ENCODE data around the gene PEX5L. TPM values are rescaled to one million over a fixed set of nuclear protein-coding genes. Genes with fewer than 3 reads are reported as not detected.
"Not testable (repeated sequence)": the region's sequence is repeated elsewhere in the genome, so short reads cannot be mapped to it uniquely, and the experiment has no call there.

PEX5L gene
- total and polyA plus RNA-seq, 9 donors: 0.30 to 8.6 (median 1.1) TPM

DNA sequence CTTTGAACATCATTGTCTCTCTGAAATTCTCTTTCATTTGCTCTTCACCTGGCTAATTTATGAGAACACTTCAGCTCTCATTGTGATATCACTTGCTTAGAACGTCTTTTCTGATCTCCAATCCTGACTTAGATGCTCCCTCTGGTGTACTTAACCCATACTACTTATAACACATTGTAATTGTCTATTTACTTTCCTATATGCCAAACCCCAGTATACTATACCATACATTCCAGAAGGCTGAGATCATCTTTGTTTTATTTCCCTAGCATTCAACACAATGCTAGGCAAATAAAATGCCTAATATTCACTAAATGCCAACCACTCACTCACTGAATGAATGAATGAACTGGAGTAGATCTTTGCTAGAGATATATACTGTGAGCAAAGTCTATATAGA, 27.0 kb upstream of the PEX5L start:
- Histone ChIP-seq H3K9me3 (no peaks in the 10 kb centered on the region), H3K4me1 (ENCODE audit: insufficient read depth) (no peaks in the 10 kb centered on the region), H3K4me3 (no peak overlapping the region), H3K27me3 (no peaks in the 10 kb centered on the region), H3K27ac (no peak overlapping the region), H3K36me3 (no peaks in the 10 kb centered on the region)
- WGBS, 3 donors: 34 to 54% (median 36%) methylated on average over 1 of the region's 1 CpG
- intact Hi-C loops (cut with DNase I): no loop called here
- TF ChIP-seq, protein P1, sequence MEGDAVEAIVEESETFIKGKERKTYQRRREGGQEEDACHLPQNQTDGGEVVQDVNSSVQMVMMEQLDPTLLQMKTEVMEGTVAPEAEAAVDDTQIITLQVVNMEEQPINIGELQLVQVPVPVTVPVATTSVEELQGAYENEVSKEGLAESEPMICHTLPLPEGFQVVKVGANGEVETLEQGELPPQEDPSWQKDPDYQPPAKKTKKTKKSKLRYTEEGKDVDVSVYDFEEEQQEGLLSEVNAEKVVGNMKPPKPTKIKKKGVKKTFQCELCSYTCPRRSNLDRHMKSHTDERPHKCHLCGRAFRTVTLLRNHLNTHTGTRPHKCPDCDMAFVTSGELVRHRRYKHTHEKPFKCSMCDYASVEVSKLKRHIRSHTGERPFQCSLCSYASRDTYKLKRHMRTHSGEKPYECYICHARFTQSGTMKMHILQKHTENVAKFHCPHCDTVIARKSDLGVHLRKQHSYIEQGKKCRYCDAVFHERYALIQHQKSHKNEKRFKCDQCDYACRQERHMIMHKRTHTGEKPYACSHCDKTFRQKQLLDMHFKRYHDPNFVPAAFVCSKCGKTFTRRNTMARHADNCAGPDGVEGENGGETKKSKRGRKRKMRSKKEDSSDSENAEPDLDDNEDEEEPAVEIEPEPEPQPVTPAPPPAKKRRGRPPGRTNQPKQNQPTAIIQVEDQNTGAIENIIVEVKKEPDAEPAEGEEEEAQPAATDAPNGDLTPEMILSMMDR (IDR thresholded peaks at IDR 0.05): no peak
- TF ChIP-seq EP300 (IDR thresholded peaks at IDR 0.05) (no peak), POLR2A (IDR thresholded peaks at IDR 0.05) (no peak)
- DNase-seq: no peak

DNA sequence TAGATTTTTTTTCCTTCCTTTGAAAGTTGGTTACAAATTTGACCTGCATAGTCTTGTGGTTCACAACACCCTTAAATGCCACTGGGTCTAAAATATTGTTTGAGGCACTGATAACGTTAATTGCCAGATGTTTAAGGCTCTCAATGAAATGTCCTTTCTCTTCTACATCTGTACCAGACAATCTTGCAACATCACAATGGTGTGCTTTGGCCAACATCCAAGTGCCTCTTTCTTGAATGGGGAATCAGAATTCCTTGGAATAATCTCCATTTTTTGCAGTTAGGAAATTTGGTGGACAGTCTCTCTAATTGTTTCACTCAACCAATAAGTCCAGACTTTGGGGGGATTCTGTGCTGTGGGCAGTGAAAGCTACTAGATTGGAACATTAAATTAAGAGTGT, 26.0 kb upstream of the PEX5L start:
- no peaks in the 10 kb centered on the region for H3K4me1 ChIP-seq (ENCODE audit: insufficient read depth)
- H3K27ac ChIP-seq: no peak overlapping the region
- intact Hi-C loops (cut with DNase I): no loop called here
- 65 to 77% (median 70%) methylated on average over 1 of the region's 1 CpG for WGBS, 3 donors
- no peaks in the 10 kb centered on the region for H3K36me3 ChIP-seq
- TF ChIP-seq POLR2A (IDR thresholded peaks at IDR 0.05) (no peak), EP300 (IDR thresholded peaks at IDR 0.05) (no peak)
- TF ChIP-seq, protein P1 (IDR thresholded peaks at IDR 0.05): no peak
- no peaks in the 10 kb centered on the region for H3K9me3 ChIP-seq
- H3K27me3 ChIP-seq: no peaks in the 10 kb centered on the region
- no peak overlapping the region for H3K4me3 ChIP-seq
- no peak for DNase-seq

- Histone ChIP-seq H3K27me3 (no peaks in the 10 kb centered on the region), H3K4me3 (no peak overlapping the region)
- intact Hi-C loops (cut with DNase I): no loop called here
These were observed 22.6 kb upstream of the PEX5L start for GRCh38 chr3:180059356-180059755.

GRCh38 chr3:180058238-180058637, 21.5 kb upstream of the PEX5L start:
- intact Hi-C loops (cut with DNase I): no loop called here
- Histone ChIP-seq H3K27me3 (no peaks in the 10 kb centered on the region), H3K36me3 (no peaks in the 10 kb centered on the region), H3K27ac (no peak overlapping the region), H3K4me1 (ENCODE audit: insufficient read depth) (no peaks in the 10 kb centered on the region), H3K9me3 (no peaks in the 10 kb centered on the region), H3K4me3 (no peak overlapping the region)
- no peak for DNase-seq
- TF ChIP-seq, protein P1 (IDR thresholded peaks at IDR 0.05): no peak
- no peak for TF ChIP-seq POLR2A (IDR thresholded peaks at IDR 0.05)
- TF ChIP-seq EP300 (IDR thresholded peaks at IDR 0.05): no peak

More at GRCh38 chr3:180059356-180059755, 22.6 kb upstream of the PEX5L start:
- H3K27ac ChIP-seq: no peak overlapping the region
- TF ChIP-seq, protein P1 (IDR thresholded peaks at IDR 0.05): no peak
- no peak for TF ChIP-seq POLR2A (IDR thresholded peaks at IDR 0.05)
- no peak for TF ChIP-seq EP300 (IDR thresholded peaks at IDR 0.05)
- H3K9me3 ChIP-seq: no peaks in the 10 kb centered on the region
- no peaks in the 10 kb centered on the region for H3K4me1 ChIP-seq (ENCODE audit: insufficient read depth)
- no peaks in the 10 kb centered on the region for H3K36me3 ChIP-seq
- DNase-seq: no peak

DNA sequence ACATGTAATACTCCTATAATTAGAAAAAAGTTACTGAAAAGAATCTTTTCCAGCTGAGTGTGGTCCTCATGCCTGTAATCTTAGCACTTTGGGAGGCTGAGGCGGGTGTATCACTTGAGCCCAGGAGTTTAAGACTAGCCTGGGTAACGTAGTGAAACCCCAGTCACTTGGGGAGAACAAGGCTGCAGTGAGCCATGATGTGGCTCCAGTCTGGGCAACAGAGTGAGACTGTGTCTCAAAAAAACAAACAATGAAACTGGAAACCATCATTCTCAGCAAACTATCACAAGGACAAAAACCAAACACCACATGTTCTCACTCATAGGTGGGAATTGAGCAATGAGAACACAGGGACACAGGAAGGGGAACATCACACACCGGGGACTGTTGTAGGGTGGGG, 18.9 kb upstream of the PEX5L start:
- intact Hi-C loops (cut with DNase I); DNase-seq; H3K4me3 ChIP-seq; H3K4me1 ChIP-seq (ENCODE audit: insufficient read depth); H3K27ac ChIP-seq; H3K27me3 ChIP-seq; H3K36me3 ChIP-seq; H3K9me3 ChIP-seq: not testable (repeated sequence)
- WGBS, 3 donors: 71 to 76% (median 75%) methylated on average over 3 of the region's 3 CpGs
